B cell (primary cell): ENCODE data around the gene RBM11. TPM values are rescaled to one million over a fixed set of nuclear protein-coding genes. Genes with fewer than 3 reads are reported as not detected.

Experiments
- ATAC-seq: fragments of 200-7000 bp; cut with Tn5 transposase; one replicate; pipeline ENCODE4 v1.10.0; 2021; ENCODE audit warnings: low read depth, mild to moderate bottlenecking, moderate number of reproducible peaks, moderate library complexity
- CTCF ChIA-PET: fragments of 350-600 bp; sonication (Branson Sonifier 250); formaldehyde crosslinking; loops from one replicate; lab custom pipeline; 2021; ENCODE audit warnings: antibody characterized with exemption, inconsistent platforms; lab: Charles Lee
- POLR2A ChIA-PET: fragments of 350-600 bp; sonication (Branson Sonifier 250); formaldehyde crosslinking; loops from one replicate; lab custom pipeline; 2021; ENCODE audit warnings: antibody characterized with exemption; lab: Charles Lee
- DNase-seq: peaks from one replicate; pipeline ENCODE4 v3.0.0; 2013
- H2AFZ ChIP-seq: 2 replicates; pipeline ENCODE4 v1.6.1; 2012; ENCODE audit warnings: mild to moderate bottlenecking, low read depth, low read length; ENCODE audit not compliant: insufficient read depth, poor library complexity, severe bottlenecking
- H3K27ac ChIP-seq, 2 donors: 1 replicate in 1 of 2; 2 replicates in 1 of 2; pipeline ENCODE4 v1.5.1; 2012 to 2013; ENCODE audit warnings: low read length in 2 of 2, mild to moderate bottlenecking in 2 of 2, moderate library complexity in 1 of 2
- H3K27me3 ChIP-seq, 4 experiments: fragments of 200-600 bp in 1 of 4; sonication (generic) in 1 of 4; replicated peaks in 1 of 4; 1 replicate in 2 of 4; 2 replicates in 2 of 4; pipeline versions ENCODE4 v1.6.1 to v1.7.0; 2013 to 2016; ENCODE audit warnings: low read length in 3 of 4, mild to moderate bottlenecking in 2 of 4, mixed read lengths in 1 of 4, moderate library complexity in 1 of 4; ENCODE audit not compliant: insufficient read depth in 4 of 4, control insufficient read depth in 3 of 4; ENCODE audit errors: control extremely low read depth in 1 of 4
- H3K36me3 ChIP-seq, 2 experiments: replicated peaks in 1 of 2; 1 replicate in 1 of 2; 2 replicates in 1 of 2; pipeline versions ENCODE4 v1.6.1 to v1.7.1; 2013; ENCODE audit warnings: low read length in 1 of 2; ENCODE audit not compliant: insufficient read depth in 2 of 2, control insufficient read depth in 1 of 2; ENCODE audit errors: control extremely low read depth in 1 of 2, extremely low read depth in 1 of 2
- H3K4me1 ChIP-seq, 2 donors: fragments of 200-600 bp in 1 of 2; sonication (generic) in 1 of 2; 1 replicate in 1 of 2; 2 replicates in 1 of 2; pipeline versions ENCODE4 v1.5.1 to v1.6.1; 2013 to 2017; ENCODE audit warnings: low read length in 2 of 2; ENCODE audit not compliant: control insufficient read depth in 2 of 2, insufficient read depth in 2 of 2
- H3K4me2 ChIP-seq: replicated peaks from 2 replicates; pipeline ENCODE3; 2012; ENCODE audit warnings: mild to moderate bottlenecking, low read depth, low read length; ENCODE audit not compliant: poor library complexity, severe bottlenecking
- H3K4me3 ChIP-seq, 5 experiments: fragments of 200-600 bp in 1 of 5; sonication (generic) in 1 of 5; 1 replicate in 3 of 5; 2 replicates in 2 of 5; pipeline versions ENCODE4 v1.5.1 to v1.7.0; 2011 to 2016; ENCODE audit warnings: low read length in 4 of 5, mild to moderate bottlenecking in 4 of 5, low read depth in 2 of 5, control low read depth in 1 of 5, moderate library complexity in 1 of 5; ENCODE audit not compliant: insufficient read depth in 1 of 5; ENCODE audit errors: control extremely low read depth in 1 of 5, extremely low read depth in 1 of 5
- H3K79me2 ChIP-seq: fragments of 200-600 bp; sonication (generic); one replicate; pipeline ENCODE4 v1.6.0; 2016; ENCODE audit warnings: low read length; ENCODE audit not compliant: control insufficient read depth, insufficient read depth
- H3K9ac ChIP-seq: fragments of 200-600 bp; sonication (generic); 2 replicates; pipeline ENCODE4 v1.6.1; 2017; ENCODE audit warnings: mild to moderate bottlenecking, low read length, moderate library complexity
- H3K9me3 ChIP-seq, 3 donors: one replicate each; pipeline versions ENCODE4 v1.6.1 to v1.7.1; 2013; ENCODE audit warnings: low read length in 2 of 3; ENCODE audit not compliant: control insufficient read depth in 2 of 3, insufficient read depth in 1 of 3; ENCODE audit errors: control extremely low read depth in 1 of 3
- H4K20me1 ChIP-seq: 2 replicates; pipeline ENCODE4 v1.6.0; 2012; ENCODE audit warnings: mild to moderate bottlenecking, low read length; ENCODE audit not compliant: insufficient read depth, control insufficient read depth, poor library complexity, severe bottlenecking
- H3K27ac Mint-ChIP-seq: one replicate; pipeline ENCODE4 v1.8.0; 2021; ENCODE audit warnings: mixed read lengths
- H3K27me3 Mint-ChIP-seq: one replicate; pipeline ENCODE4 v1.8.0; 2021; ENCODE audit warnings: mixed read lengths
- H3K4me1 Mint-ChIP-seq: one replicate; pipeline ENCODE4 v1.8.0; 2021; ENCODE audit warnings: mixed read lengths
- H3K4me3 Mint-ChIP-seq: one replicate; pipeline ENCODE4 v1.8.0; 2021; ENCODE audit warnings: mixed read lengths
- H3K9me3 Mint-ChIP-seq: one replicate; pipeline ENCODE4 v1.8.0; 2022; ENCODE audit warnings: mixed read lengths; ENCODE audit not compliant: insufficient read depth
- CTCF ChIP-seq: fragments of 200-600 bp; IDR thresholded peaks from one replicate; pipeline ENCODE4 v1.8.0; 2022; ENCODE audit warnings: antibody characterized with exemption, mild to moderate bottlenecking
- EZH2 ChIP-seq: IDR thresholded peaks from 2 replicates; pipeline ENCODE4 v1.6.1; 2012; ENCODE audit warnings: borderline replicate concordance, low read depth, mild to moderate bottlenecking, moderate library complexity, low read length; ENCODE audit not compliant: insufficient read depth, poor library complexity, severe bottlenecking
- WGBS: methylation state at CpG from one replicate; pipeline ENCODE4 v1.1.5; 2013; ENCODE audit warnings: missing lambda C conversion rate; ENCODE audit not compliant: insufficient coverage; 5-methylcytosine and 5-hydroxymethylcytosine counted together
- intact Hi-C: fragments of 100-400 bp; cut with micrococcal nuclease; formaldehyde crosslinking; loops from one replicate; pipeline ENCODE4 v1.10.0; 2022
- polyA plus RNA-seq: library from polyadenylated mRNA; depleted of rRNA; stranded (reverse); fragments of >200 nt; gene quantifications from 2 replicates; pipeline ENCODE4 v1.2.3, GENCODE V29; 2012
- total RNA-seq, 2 donors: library from RNA; stranded (reverse); fragments of 120-200 nt in 1 of 2; gene quantifications; 1 replicate in 1 of 2; 2 replicates in 1 of 2; pipeline versions ENCODE4 v1.2.3 to v1.2.4, GENCODE V29; 2013 to 2022

RBM11 gene
- total and polyA plus RNA-seq, 2 donors (not counting 1 experiment from before 2014, with no cell fraction given): 3.4 to 3.8 TPM

GRCh38 chr21:14245711-14246110, 29.8 kb downstream of the RBM11 start:
- no peak for TF ChIP-seq EZH2
- no peak for TF ChIP-seq CTCF
- Histone ChIP-seq H2AFZ (no peak overlapping the region), H3K27me3 (peaks cover 0 to 5% (median 0%) of the 10 kb centered on the region in 4 experiments), H3K4me2 (no peak overlapping the region), H3K9me3 (no peaks in the 10 kb centered on the region), H4K20me1 (no peaks in the 10 kb centered on the region), H3K79me2 (no peaks in the 10 kb centered on the region), H3K9ac (no peak overlapping the region), H3K4me1 (no peaks in the 10 kb centered on the region), H3K36me3 (no peaks in the 10 kb centered on the region), H3K4me3 (no peak overlapping the region), H3K27ac (no peak overlapping the region)
- Mint-ChIP-seq H3K27ac (no peak overlapping the region), H3K27me3 (peaks cover 14% of the 10 kb centered on the region), H3K9me3 (peaks cover 3% of the 10 kb centered on the region), H3K4me1 (peaks cover 8% of the 10 kb centered on the region), H3K4me3 (no peak overlapping the region)
- no peak for DNase-seq
- intact Hi-C loops: no loop called here
- ChIA-PET POLR2A (no interaction called here), CTCF (interaction anchor here (1.1 to 1.5 kb wide), 2 partner anchors 8 to 492 kb away, joined by 3 to 6 read pairs; no protein-coding TSS in a partner anchor)
- no peak for ATAC-seq

- H3K36me3 ChIP-seq: no peaks in the 10 kb centered on the region
- CTCF ChIA-PET: interaction anchor here (1.5 kb wide), 1 partner anchor 11 kb away, joined by 4 read pairs; no protein-coding TSS in a partner anchor
- peaks cover 3% of the 10 kb centered on the region for H3K9me3 Mint-ChIP-seq
- intact Hi-C loops: no loop called here
- peaks cover 3% of the 10 kb centered on the region in 2 donors for H3K4me1 ChIP-seq
- no peak for ATAC-seq
- H3K4me3 ChIP-seq: no peak overlapping the region
- no peak overlapping the region for H3K27ac Mint-ChIP-seq
- no peaks in the 10 kb centered on the region for H3K79me2 ChIP-seq
- H2AFZ ChIP-seq: no peak overlapping the region
- H3K9me3 ChIP-seq: no peaks in the 10 kb centered on the region
- H3K27me3 Mint-ChIP-seq: peaks cover 16% of the 10 kb centered on the region
- TF ChIP-seq CTCF (no peak), EZH2 (no peak)
- H3K4me3 Mint-ChIP-seq: no peak overlapping the region
- no peaks in the 10 kb centered on the region for H4K20me1 ChIP-seq
- H3K27me3 ChIP-seq: peaks cover 0 to 3% (median 0%) of the 10 kb centered on the region in 4 experiments
- no peak overlapping the region for H3K4me2 ChIP-seq
- POLR2A ChIA-PET: no interaction called here
- WGBS: no CpG with 5 or more reads among the region's 1 CpG
- peaks cover 3% of the 10 kb centered on the region for H3K4me1 Mint-ChIP-seq
- no peak overlapping the region for H3K27ac ChIP-seq
- H3K9ac ChIP-seq: no peak overlapping the region
- DNase-seq: no peak
Observed at GRCh38 chr21:14251336-14251735, 35.4 kb downstream of the RBM11 start.
